T47D (cell line): ENCODE results near the gene CNNM2.

Experiments used
- DNase-seq, 2 experiments: peaks; one replicate each; pipeline versions ENCODE4 v3.0.0 to v3.0.0-alpha.2; 2011 to 2012; ENCODE audit warnings: low read depth in 1 of 2, low spot score in 1 of 2
- JUND ChIP-seq: IDR thresholded peaks from 2 replicates; pipeline ENCODE4 v1.6.1; 2012; ENCODE audit warnings: low read depth
- in situ Hi-C: cut with HindIII; loops from 2 replicates; pipeline ENCODE4 v1.10.0; 2016; ENCODE audit warnings: low sequenced_read_pairs, low pct_unique_long_range_greater_than_20kb

Gene CNNM2

DNA sequence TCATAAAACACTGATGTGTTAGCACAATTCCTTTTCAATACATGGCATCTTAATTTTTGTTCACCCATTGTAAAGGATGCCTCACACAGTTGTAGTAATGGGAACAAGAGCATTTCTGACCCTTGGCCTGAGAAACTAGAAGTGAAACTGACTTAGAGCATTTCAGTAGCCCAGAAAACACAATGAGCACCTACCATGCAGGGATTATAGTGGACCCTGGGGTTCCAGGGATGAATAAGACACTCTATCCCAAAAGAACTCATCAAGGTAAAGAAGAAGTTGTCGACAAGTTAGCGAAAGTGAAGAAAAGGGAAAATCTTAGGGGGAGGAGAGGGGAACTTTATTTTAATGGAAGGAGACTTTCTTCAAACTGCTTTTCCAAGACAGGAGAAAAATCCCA lies 149.4 kb downstream of the CNNM2 start:
- no peak for TF ChIP-seq JUND
- in situ Hi-C loops, result no loop called here
- no peak for DNase-seq

DNA sequence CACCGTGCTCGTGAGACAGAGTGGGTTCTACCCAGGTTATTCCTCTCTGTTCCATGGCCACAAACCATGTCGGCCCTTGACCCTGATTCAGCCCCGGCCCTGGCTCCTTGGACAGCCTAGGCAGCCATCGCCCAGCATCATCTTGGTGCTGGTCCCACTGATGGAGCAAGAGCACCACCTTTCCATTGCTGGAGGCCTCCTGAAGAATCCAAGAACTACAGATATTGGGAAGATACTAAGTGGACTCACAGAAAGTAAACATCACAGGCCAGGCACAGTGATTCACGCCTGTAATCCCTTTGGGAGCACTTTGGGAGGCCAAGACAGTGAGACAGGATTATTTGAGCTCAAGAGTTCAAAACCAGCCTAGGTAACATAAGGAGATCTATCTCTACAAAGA lies 149.9 kb downstream of the CNNM2 start:
- in situ Hi-C loops, result no loop called here
- DNase-seq, result no peak
- no peak for TF ChIP-seq JUND

DNA sequence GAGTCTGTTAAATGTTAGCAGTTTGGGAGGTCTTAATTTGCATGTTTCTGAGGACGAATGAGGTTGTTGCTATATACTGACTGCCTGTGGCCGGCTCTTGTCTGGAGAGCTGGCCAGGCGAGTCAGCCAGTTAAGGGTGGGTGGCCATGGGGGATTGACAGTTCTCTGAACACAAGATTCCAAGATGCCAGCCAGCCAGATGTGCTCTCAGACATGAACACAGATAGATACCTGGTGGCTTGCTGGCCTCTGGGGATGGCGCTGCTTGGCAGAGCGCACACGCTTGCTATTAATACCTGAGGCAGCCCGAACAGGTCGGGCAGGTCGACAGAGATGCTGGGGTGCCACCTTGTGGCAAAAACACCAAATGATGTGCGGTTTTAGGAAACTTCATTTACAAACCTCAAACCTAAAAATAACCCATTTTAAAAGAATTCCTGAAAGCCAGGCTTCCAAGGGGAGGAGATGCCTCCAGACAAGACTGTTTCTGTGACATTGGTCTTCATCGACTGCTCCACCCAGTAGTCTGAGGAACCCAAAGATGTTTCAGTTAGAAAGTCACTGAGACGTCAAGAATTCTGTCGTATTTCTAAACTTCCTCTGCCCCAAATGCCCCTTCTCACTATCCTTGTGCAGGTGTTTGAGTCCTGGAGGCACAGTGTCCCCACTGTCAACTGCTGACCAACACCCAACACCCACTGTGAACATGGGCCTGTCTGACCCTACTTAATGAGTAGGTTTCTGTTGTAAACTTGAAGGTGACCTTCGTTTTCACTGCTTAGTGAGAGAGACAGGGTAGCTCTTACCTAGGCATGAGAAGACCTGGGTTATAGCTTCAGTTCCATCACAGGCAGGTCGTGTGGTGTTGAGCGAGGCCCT lies 151.6 kb downstream of the CNNM2 start:
- in situ Hi-C loops, result no loop called here
- peak; percentile 43 to 85 for DNase-seq
- no peak for TF ChIP-seq JUND

DNA sequence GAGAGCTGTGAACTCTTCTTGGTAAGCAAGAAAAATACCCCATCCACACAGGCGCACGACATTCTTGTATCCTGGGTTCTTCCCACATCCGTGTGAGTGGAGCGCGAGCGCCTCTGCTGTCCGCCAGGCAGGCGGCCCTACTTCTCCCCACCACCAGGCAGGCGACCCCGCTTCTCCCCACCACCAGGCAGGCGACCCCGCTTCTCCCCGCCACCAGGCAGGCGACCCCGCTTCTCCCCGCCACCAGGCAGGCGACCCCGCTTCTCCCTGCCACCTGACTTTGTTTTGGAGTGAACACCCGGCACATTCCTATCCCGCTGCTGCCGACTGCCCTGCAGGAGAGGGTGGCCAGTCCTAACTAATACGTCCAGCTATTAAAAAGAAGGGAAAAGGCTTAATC lies 154.2 kb downstream of the CNNM2 start:
- in situ Hi-C loops, result no loop called here
- TF ChIP-seq JUND, result no peak
- DNase-seq, result no peak

DNA sequence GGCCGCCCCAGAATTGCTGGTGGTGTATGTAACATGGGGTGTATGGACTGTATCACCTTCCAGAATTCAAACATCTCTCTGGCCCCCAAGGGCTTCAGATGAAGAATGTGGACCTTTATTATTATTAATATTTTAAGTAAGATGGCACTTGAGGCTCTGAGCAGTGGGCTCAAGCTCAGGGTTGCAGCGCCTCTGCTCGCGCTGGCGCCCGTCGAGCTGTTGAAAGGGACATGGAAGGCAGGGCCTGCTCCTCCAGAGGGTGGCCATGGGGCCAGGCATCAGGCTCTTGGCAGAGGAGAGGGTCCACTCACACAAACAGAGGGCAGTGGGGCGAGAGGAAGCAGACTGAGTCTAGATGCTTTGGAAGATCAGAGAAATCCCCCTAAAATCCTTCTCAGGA lies 154.8 kb downstream of the CNNM2 start:
- no peak for DNase-seq
- in situ Hi-C loops, result no loop called here
- no peak for TF ChIP-seq JUND

DNA sequence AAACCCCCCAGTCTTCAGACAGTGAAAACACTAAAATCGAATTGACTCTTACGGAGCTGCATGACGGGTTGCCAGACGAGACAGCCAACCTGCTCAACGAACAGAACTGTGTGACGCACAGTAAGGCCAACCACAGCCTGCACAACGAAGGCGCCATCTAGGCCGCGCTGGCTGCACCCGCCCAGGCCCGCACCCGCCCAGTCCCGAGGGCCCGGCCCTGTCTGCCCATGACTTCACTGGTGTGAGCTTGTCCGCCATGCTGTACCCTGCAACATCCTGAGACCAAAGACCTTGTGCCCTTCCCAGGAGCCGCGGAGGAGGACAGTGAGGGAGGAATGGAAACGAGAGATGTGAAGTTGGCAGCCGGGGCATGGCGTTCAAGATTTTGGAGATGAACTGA lies 158.9 kb downstream of the CNNM2 start:
- TF ChIP-seq JUND, result no peak
- DNase-seq, result no peak
- in situ Hi-C loops, result no loop called here

DNA sequence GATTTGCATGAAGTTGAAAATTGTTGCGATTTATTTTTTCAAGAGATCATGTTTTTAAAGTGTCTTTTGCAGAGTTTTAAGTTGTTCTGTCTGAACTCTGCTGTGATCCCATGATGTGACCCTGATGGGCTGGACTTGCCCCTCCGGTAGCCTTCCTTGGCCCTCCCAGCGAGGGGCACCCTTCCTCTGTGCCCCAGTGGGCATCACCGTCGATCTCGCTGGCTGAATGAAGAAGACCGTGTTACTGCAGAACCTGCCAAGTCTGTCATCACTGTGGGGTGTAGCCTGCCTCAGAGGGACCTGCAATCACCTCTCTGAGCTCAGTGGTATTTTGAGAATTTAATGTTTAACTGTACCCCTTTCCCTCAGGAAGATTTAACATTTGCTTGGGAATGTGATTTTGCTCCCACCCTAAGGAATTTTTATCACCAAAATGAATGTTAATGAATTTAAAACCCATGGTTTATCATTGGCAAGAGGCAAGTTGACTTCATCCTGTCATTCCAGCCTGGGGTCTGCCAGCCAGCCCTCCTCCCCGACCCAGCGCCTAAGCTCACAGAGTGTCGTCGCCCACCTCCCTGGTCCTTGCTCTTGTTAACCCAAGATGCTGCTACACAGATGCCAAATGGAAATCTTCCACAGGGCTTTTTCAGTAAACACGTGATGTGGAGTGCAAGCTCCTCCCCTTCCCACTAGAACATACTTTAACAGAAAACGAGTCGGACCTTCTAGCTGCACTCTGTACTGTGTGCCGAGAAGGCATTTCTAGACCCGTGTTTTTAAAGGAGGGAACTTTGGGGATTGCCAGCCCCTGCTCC lies 159.6 kb downstream of the CNNM2 start:
- DNase-seq, result no peak
- no peak for TF ChIP-seq JUND
- in situ Hi-C loops, result no loop called here

DNA sequence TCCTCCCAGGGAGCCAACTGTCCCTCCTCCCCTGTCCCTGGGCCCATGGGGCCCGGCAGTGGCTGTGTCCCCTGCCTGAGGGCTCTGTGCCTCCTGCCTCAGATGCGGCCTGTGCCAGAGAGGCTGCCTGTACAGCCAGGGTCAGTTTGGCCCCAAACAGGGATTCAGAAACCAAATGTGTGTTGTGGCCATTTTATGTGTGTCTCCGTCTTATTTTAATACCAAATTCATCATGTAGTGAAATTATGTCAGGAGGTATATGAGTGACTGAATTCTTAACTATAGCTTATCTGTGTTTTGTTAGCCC lies 160.2 kb downstream of the CNNM2 start:
- TF ChIP-seq JUND, result no peak
- DNase-seq, result no peak
- in situ Hi-C loops, result no loop called here

DNA sequence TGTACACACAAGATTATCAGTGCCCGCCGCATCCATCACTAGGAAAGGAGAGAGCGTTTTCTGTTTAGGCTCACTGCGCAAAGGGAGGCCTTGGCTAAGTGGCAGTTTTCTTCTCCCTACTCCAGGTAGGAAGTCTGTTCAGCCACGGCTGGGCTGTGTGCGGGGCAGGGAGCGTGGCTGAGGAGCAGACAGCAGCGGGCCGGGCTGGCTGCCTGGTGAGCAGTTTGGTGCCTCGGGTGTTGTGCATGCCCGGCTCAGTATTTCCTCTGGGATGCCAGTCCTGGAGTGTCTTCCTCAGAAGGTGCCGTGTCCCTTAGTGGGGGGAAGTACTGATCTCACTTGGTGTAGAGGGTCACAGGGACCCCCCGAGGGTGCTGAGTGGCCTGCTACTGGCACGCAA lies 160.6 kb downstream of the CNNM2 start:
- in situ Hi-C loops, result no loop called here
- no peak for TF ChIP-seq JUND
- no peak for DNase-seq

DNA sequence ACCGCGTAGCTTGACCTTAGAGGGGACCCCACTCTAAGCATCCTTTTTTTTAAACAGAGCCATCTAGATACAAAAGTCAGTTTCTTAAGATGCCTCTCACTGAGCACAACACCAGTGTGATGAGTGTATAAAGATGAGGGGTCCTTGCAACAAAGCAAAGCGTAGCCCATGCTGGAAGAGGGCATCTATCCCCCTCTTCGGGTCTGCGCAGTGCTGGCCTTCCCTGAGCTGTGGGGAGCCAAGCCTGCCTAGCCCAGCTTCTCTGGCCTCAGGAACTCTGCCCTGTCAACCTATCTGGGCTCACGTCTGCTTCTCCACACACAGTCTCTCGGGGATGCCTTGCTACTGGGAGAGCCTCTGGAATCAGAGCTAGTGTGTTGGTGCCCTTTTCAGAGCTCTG lies 161.0 kb downstream of the CNNM2 start:
- no peak for TF ChIP-seq JUND
- in situ Hi-C loops, result no loop called here
- no peak for DNase-seq

DNA sequence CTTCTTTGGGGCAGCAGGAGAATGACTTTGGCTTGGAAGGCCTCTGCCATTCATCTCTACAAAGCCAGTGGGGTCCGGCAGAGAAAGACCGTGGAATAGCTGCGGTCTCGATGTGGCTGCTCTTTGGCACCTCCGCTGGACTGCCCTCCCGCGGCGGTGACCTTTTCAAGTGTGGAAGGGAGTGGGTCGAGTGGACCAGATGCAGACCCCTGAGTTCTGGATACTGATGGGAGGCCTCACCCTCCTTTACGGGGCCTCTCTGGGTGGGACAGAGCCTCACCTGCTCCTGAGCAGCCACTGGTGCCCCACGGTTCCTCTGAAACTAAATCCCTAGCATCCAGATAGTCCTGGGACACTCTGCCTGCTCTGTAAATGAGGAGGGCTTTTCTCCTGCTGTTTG lies 161.9 kb downstream of the CNNM2 start:
- in situ Hi-C loops, result no loop called here
- TF ChIP-seq JUND, result no peak
- DNase-seq, result no peak

DNA sequence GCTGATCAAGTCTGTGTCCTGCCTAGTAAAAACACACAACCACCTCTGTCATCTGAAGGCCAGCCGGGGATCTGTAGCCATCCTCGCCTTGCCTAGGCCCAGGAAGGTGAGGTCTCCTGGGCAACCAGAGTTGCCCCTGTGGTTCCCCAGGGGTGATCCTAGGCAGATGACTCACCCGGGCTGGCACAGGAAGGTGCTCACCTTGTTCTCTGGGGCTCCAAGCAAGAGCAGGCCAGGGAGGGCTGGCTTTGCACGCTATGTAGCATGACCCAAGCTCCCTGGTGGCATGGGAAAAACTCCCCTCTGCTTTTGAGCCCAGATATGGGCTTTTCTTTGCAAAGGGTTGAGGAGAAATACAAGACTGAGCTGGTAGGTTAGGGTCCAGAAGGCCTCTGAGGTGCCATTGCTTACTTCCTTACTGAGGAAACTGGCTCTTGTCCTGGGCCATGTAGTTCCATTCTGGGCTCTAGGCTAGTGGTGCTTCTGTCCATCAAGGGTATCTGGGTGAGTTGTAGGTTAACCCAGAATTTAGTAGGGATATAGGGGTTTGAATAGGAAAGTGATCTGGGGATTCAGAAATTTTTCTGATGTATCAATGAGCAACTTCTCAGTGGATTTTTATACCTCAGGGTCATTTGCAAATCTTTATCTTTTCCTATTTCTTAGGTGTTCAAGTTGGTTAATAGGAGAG lies 162.9 kb downstream of the CNNM2 start:
- in situ Hi-C loops, result no loop called here
- TF ChIP-seq JUND, result no peak
- no peak for DNase-seq

DNA sequence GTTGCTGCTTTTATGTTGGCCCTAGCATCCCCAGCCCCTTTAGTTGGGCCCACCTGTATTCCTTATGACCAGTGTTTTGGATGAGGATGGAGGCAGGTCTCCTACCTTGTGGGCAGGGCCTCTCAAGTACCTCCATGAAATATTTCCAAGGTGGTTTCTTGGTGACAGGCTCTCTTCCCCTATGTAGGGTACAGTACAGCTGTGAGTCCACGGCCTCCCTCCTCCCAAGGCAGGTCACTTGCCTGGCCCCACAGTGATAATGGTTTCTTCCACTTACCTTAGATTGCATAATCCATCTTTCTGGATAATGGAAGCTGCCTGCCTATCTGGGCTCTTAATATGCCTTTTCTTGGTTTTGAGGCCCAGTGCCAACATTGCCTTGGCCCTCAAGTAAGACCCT lies 164.6 kb downstream of the CNNM2 start:
- TF ChIP-seq JUND, result no peak
- no peak for DNase-seq
- in situ Hi-C loops, result no loop called here
